K562 (cell line): ENCODE data around the gene MARS1. TPM values are rescaled to one million over a fixed set of nuclear protein-coding genes. Genes with fewer than 3 reads are reported as not detected.

Experiments
- ATAC-seq: fragments of 200-7000 bp; cut with Tn5 transposase; 3 replicates; pipeline ENCODE4 v1.9.1; 2020; ENCODE audit warnings: moderate library complexity
- BruUV-seq: library from RNA; stranded (reverse); fragments of 400-500 nt; replicated peaks from 2 replicates; lab custom pipeline; 2021; lab: Mats Ljungman, UMichigan
- CTCF ChIA-PET: fragments of 300-600 bp; formaldehyde crosslinking; extraction: SDS; loops from one replicate; lab custom pipeline; 2021; ENCODE audit warnings: low intra/inter-chr PET ratio; lab: Yijun Ruan, JAX
- POLR2A ChIA-PET: fragments of 300-600, 350-650 bp; sonication (Branson Sonifier 250); formaldehyde crosslinking; extraction: SDS; loops from one replicate; lab custom pipeline; 2021; ENCODE audit warnings: antibody characterized with exemption, inconsistent platforms; lab: Yijun Ruan, JAX
- DNase-seq, 4 experiments: peaks; one replicate each; pipeline versions ENCODE4 v3.0.0 to v3.0.0-alpha.2; 2011 to 2018; ENCODE audit warnings: low spot score in 3 of 4, mixed read lengths in 3 of 4; ENCODE audit errors: extremely low read depth in 1 of 4
- FAIRE-seq: peaks from 2 replicates; lab custom pipeline; 2011; peaks lifted over from hg19 to GRCh38; lab: Jason Lieb, UNC
- H2AFZ ChIP-seq: 2 replicates; pipeline ENCODE4 v1.6.0; 2011; ENCODE audit warnings: low read depth, low read length, control low read depth, inconsistent platforms
- H3K27ac ChIP-seq: fragments of 200-600 bp; 3 replicates; pipeline ENCODE4 v1.8.0; 2011; ENCODE audit warnings: low read depth, mild to moderate bottlenecking, control low read depth, inconsistent platforms, low read length, moderate library complexity, mixed read lengths; ENCODE audit errors: extremely low read depth
- H3K27me3 ChIP-seq, 2 experiments: fragments of 300-600 bp in 1 of 2; 2 replicates in 1 of 2; 3 replicates in 1 of 2; pipeline versions ENCODE4 v1.6.0 to v1.8.0; 2011; ENCODE audit warnings: inconsistent platforms in 2 of 2, low read length in 2 of 2, mild to moderate bottlenecking in 1 of 2, mixed read lengths in 1 of 2, moderate library complexity in 1 of 2; ENCODE audit not compliant: control insufficient read depth in 2 of 2, insufficient read depth in 2 of 2
- H3K36me3 ChIP-seq: fragments of 300-600 bp; 3 replicates; pipeline ENCODE4 v1.8.0; 2011; ENCODE audit warnings: mild to moderate bottlenecking, low read length, inconsistent platforms; ENCODE audit not compliant: control insufficient read depth, insufficient read depth
- H3K4me1 ChIP-seq, 2 experiments: fragments of 200-600 bp in 1 of 2; replicated peaks in 1 of 2; 2 replicates in 1 of 2; 3 replicates in 1 of 2; pipeline versions ENCODE4 v1.5.1 to v1.8.0; 2011; ENCODE audit warnings: inconsistent platforms in 2 of 2, low read length in 2 of 2, mild to moderate bottlenecking in 1 of 2, mixed read lengths in 1 of 2, moderate library complexity in 1 of 2; ENCODE audit not compliant: control insufficient read depth in 2 of 2, insufficient read depth in 2 of 2
- H3K4me2 ChIP-seq: 2 replicates; pipeline ENCODE4 v1.6.1; 2011; ENCODE audit warnings: low read length, control low read depth, inconsistent platforms, mixed read lengths; ENCODE audit not compliant: insufficient read depth
- H3K4me3 ChIP-seq: fragments of 200-600 bp; sonication (generic), shearing (Covaris generic); 2 replicates; pipeline ENCODE4 v1.5.1; 2016; ENCODE audit warnings: control low read depth, inconsistent platforms
- H3K79me2 ChIP-seq: fragments of 200-600 bp; 3 replicates; pipeline ENCODE4 v1.8.0; 2011; ENCODE audit warnings: low read length, inconsistent platforms; ENCODE audit not compliant: control insufficient read depth, insufficient read depth
- H3K9ac ChIP-seq, 2 experiments: 2 replicates each; pipeline versions ENCODE4 v1.6.0 to v1.6.1; 2011; ENCODE audit warnings: low read depth in 2 of 2, low read length in 2 of 2, control low read depth in 1 of 2, inconsistent platforms in 1 of 2, mild to moderate bottlenecking in 1 of 2, mixed read lengths in 1 of 2; ENCODE audit not compliant: insufficient read depth in 1 of 2
- H3K9me1 ChIP-seq: one replicate; pipeline ENCODE4 v1.6.0; 2011; ENCODE audit warnings: inconsistent platforms, mild to moderate bottlenecking, low read length, moderate library complexity; ENCODE audit not compliant: control insufficient read depth, insufficient read depth
- H3K9me3 ChIP-seq: replicated peaks from 2 replicates; pipeline ENCODE4 v1.5.1; 2011; ENCODE audit warnings: low read depth, low read length, inconsistent platforms; ENCODE audit not compliant: control insufficient read depth, insufficient read depth
- H4K20me1 ChIP-seq: replicated peaks from 2 replicates; pipeline ENCODE4 v1.6.1; 2011; ENCODE audit warnings: low read length, inconsistent platforms, mixed read lengths; ENCODE audit not compliant: control insufficient read depth, insufficient read depth
- CBX3 ChIP-seq, 2 experiments: IDR thresholded peaks; 1 replicate in 1 of 2; 2 replicates in 1 of 2; pipeline ENCODE4 v1.6.1; 2012; ENCODE audit warnings: inconsistent platforms in 2 of 2, low read length in 2 of 2, borderline replicate concordance in 1 of 2, control low read depth in 1 of 2
- DDX20 ChIP-seq: fragments of 450-650 bp; IDR thresholded peaks from 2 replicates; pipeline ENCODE4 v1.6.1; 2016; ENCODE audit warnings: missing genetic modification characterization, low read depth, mild to moderate bottlenecking, missing compliant biosample characterization, moderate library complexity
- E2F8 ChIP-seq: fragments of 450-650 bp; IDR thresholded peaks from 2 replicates; pipeline ENCODE4 v1.7.1; 2018; ENCODE audit warnings: mild to moderate bottlenecking, low read depth; ENCODE audit not compliant: partially characterized antibody
- ELK3 ChIP-seq: fragments of 450-650 bp; formaldehyde crosslinking; IDR thresholded peaks from 2 replicates; pipeline ENCODE4 v1.4.0; 2020; ENCODE audit warnings: mild to moderate bottlenecking
- FOXA1 ChIP-seq: fragments of 450-650 bp; IDR thresholded peaks from 2 replicates; pipeline ENCODE4 v1.6.1; 2016; ENCODE audit warnings: mild to moderate bottlenecking, borderline replicate concordance
- HDAC1 ChIP-seq, 2 experiments: fragments of 450-650 bp; IDR thresholded peaks; 2 replicates each; pipeline ENCODE4 v1.6.1; 2016 to 2017; ENCODE audit warnings: inconsistent platforms in 1 of 2, mild to moderate bottlenecking in 1 of 2, moderate library complexity in 1 of 2
- HMBOX1 ChIP-seq: sonication (generic); IDR thresholded peaks from 2 replicates; pipeline ENCODE4 v1.6.1; 2016
- PTBP1 ChIP-seq: fragments of 200-400 bp; formaldehyde crosslinking; IDR thresholded peaks from 2 replicates; pipeline ENCODE4 v1.6.1; 2017; ENCODE audit warnings: low read depth, low read length
- SRSF1 ChIP-seq: fragments of 200-400 bp; formaldehyde crosslinking; IDR thresholded peaks from 2 replicates; pipeline ENCODE4 v1.6.1; 2017; ENCODE audit warnings: mild to moderate bottlenecking, low read depth, low read length, moderate library complexity
- ZC3H11A ChIP-seq: IDR thresholded peaks from 2 replicates; pipeline ENCODE4 v1.6.1; 2012; ENCODE audit warnings: low read depth, low read length, improper control_type of control experiment
- ZNF239 ChIP-seq: fragments of 250-450 bp; sonication (Bioruptor Pico); IDR thresholded peaks from 2 replicates; pipeline ENCODE4 v1.4.0; 2020; ENCODE audit warnings: mild to moderate bottlenecking
- ZNF668 ChIP-seq: fragments of 250-450 bp; sonication (Bioruptor Pico); IDR thresholded peaks from 2 replicates; pipeline ENCODE4 v1.8.0; 2022; ENCODE audit warnings: mild to moderate bottlenecking, inconsistent platforms
- WGBS: fragments of 100-300 bp; shearing (Covaris generic); methylation state at CpG from one replicate; pipeline ENCODE4 v1.1.6; 2016; ENCODE audit warnings: low coverage, mixed read lengths; ENCODE audit not compliant: insufficient coverage; ENCODE audit errors: missing lambda C conversion rate; 5-methylcytosine and 5-hydroxymethylcytosine counted together
- in situ Hi-C: fragments of 300-500 bp; cut with MboI; formaldehyde crosslinking; loops from 4 replicates; pipeline ENCODE4 v1.15.0; 2018; ENCODE audit warnings: inconsistent platforms, mixed read lengths
- intact Hi-C: fragments of 100-400 bp; cut with micrococcal nuclease; formaldehyde crosslinking; loops from 2 replicates; pipeline ENCODE4 v1.14.2; 2022
- polyA plus RNA-seq, 8 experiments: library from polyadenylated mRNA; depleted of rRNA in 4 of 8; stranded (reverse) in 5 of 8; unstranded in 3 of 8; fragments of >200 nt; fragmentation: Nextera tagmentation in 2 of 8; fragmentation: Illumina TruSeq in 1 of 8; extraction: Ambion mirVana in 2 of 8; extraction: Trizol in 1 of 8; gene quantifications; 2 replicates each; pipeline versions ENCODE4 v1.2.1 to v1.2.3, GENCODE V29; 2011 to 2014; ENCODE audit warnings: inconsistent platforms in 1 of 8, missing spikeins in 1 of 8
- total RNA-seq, 7 experiments: library from RNA; depleted of rRNA in 6 of 7; stranded (reverse); fragments of >200 nt in 6 of 7; fragmentation: Illumina TruSeq in 2 of 7; extraction: Trizol in 2 of 7; gene quantifications; 2 replicates each; pipeline versions ENCODE4 v1.2.1 to v1.2.3, GENCODE V29; 2011 to 2021; ENCODE audit warnings: low replicate concordance in 1 of 7

MARS1 gene
- total and polyA plus RNA-seq, 9 of the 15 experiments (the other 6 are each of a cell fraction or from before 2014, with no cell fraction given) = 117 to 382 (median 220) TPM

- FAIRE-seq (no peak), ATAC-seq (peak; percentile 24; the same call in 1 of the 3 replicates), DNase-seq (no peak)
- no peaks in the 10 kb centered on the region for H3K9me3 ChIP-seq
- no peaks in the 10 kb centered on the region for H3K9me1 ChIP-seq
- peaks cover 29% of the 10 kb centered on the region for H3K79me2 ChIP-seq
- WGBS = 68% methylated on average over 4 of the region's 4 CpGs
- CTCF ChIA-PET = no interaction called here
- 0 out of 4 replicates have a peak overlapping the region, but pooled peaks of 1 of the 2 experiments have one; percentile 28 for H3K9ac ChIP-seq
- no TSS peak for BruUV-seq
- no peak overlapping the region for H3K4me3 ChIP-seq
- H3K27ac ChIP-seq = no peak overlapping the region
- H3K36me3 ChIP-seq = peaks cover 18% of the 10 kb centered on the region
- in situ Hi-C loops (no loop called here), intact Hi-C loops (no loop called here)
- H3K4me1 ChIP-seq = peaks cover 19% of the 10 kb centered on the region in 2 experiments
- H3K27me3 ChIP-seq = no peaks in the 10 kb centered on the region
- no peak overlapping the region for H3K4me2 ChIP-seq
- H4K20me1 ChIP-seq = no peaks in the 10 kb centered on the region
- H2AFZ ChIP-seq = no peak overlapping the region
- POLR2A ChIA-PET = interaction anchor here (0.6 kb wide), 3 partner anchors 12 to 286 kb away, joined by 3 read pairs; no protein-coding TSS in a partner anchor
- TF ChIP-seq DDX20 (tag) (no peak), HMBOX1 (no peak), CBX3 (IDR thresholded peaks at IDR 0.05; ENCODE audit: borderline replicate concordance in 1 of 2, low read length in 2 of 2) (no peak), FOXA1 (no peak), SRSF1 (no peak), PTBP1 (no peak), HDAC1 (IDR thresholded peaks at IDR 0.05) (no peak), ELK3 (CRISPR knock-in tag) (no peak), E2F8 (no peak), ZC3H11A (no peak), ZNF668 (CRISPR knock-in tag) (no peak), ZNF239 (CRISPR knock-in tag) (no peak)
These were observed 71.0 kb downstream of the MARS1 start for GRCh38 chr12:57558864-57559263.
